Measurements from ENCODE around the gene CCDC57. TPM values are rescaled to one million over a fixed set of nuclear protein-coding genes. Genes with fewer than 3 reads are reported as not detected.

Gene CCDC57
- total RNA-seq, 1 donor from 2014 or later = 22.6 TPM

DNA sequence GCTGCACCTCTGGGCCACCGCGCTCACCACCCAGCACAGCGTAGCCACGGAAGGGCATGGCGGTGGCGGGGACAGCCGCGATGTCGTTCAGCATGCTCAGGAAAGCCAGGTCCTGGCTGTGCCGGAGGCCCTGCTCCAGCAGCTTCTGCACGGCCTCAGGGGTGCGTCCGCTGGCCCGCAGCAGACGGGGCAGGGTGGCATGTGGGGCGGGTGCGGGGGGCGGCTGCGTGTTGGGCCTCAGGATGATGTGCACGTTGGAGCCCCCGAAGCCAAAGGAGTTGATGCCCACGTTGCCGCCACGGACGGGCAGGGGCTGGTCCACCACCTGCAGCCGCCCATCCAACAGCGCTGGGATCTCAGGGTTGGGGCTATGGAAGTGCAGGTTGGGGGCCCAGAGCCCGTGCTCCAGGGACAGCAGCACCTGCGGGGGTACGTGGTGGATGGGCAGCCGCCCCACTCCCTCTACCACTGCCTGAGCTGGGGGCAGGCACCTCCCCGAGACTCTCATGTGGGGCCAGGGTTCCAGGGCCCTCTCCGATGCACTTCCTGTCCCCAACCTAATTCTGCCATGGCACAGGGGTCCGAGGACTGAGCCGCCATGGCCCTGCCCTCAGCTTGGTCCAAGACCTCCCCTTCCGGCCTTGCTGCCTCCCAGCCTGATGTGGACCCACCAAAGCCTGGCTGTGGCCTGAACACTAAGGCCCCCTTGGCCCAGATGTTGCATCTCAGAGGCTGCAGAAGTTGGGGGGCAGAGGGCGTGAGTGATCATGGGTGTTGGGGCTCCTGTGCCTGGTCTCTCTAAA, 121.2 kb downstream of the CCDC57 start:
- no peak for DNase-seq

DNA sequence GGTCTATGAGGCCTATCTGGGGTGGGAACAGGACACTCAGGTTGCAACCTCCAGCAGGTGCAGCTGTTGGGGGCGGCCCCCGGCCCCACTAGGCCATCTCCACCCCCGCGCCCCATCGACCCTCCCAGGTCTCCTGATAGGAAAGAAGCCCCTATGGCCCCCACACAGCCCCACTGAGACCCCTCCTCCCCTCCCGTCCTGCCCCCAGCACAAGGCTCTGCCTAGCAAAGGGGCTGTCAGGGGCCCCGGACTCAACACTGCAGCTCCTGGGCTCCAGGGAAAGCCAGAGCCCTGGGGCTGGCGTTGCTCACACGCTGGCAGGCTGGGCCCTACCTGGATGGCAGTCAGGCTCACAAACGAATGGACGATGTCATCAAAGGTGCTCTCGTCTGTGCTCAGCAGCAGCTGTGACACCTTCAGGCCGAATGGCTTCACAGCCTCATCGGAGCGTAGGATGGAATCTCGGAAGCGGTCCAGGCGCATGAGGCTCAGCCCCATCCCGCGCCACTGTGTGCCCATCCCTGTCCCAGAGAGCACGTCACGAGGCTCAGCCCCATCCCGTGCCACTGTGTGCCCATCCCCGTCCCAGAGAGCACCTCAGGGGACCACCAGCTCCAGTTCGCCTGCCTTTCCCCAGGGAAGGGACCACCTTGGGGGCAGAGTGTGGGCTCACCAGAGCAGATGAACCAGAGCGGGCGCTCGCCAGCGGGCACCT, 121.9 kb downstream of the CCDC57 start:
- DNase-seq = no peak

DNA sequence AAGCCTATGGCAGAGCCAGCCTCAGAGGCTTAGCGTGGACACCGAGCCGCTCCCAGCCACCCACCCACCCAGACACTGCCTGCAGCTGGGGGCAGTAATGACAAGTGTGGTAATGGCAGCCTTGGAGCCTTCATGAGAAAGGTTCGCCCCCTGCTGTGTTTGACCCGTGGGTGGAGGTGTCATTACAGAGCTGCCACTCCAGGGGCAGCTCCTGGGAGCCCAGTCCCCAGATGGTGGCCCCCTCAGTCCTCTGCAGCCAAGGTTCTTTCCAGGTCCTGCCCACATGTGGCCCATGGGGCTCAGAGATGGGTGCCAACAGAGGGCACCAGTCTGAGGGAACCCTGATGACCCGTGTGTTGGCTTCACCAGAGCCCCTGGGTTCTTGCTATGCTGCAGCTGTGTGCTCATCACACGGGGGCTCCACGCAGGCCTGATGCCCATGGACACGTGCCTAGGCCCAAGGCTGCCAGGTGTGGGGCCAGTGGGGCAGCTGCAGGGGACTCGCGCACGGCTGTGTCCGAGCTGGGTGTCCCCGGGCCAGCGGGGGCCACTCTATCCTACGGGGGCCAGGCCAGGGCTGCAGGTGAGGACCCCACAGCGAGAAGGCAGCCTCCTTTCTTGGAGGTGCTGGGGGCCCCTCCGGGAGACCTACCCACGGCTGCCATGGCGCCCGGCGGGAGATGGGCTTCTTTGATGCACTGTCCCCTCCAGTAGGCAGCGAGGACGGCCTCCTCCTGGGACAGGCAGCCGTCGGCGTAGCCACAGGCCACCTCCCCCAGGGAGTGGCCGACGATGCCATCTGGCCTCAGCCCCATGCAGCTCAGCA, 122.7 kb downstream of the CCDC57 start:
- no peak for DNase-seq

DNA sequence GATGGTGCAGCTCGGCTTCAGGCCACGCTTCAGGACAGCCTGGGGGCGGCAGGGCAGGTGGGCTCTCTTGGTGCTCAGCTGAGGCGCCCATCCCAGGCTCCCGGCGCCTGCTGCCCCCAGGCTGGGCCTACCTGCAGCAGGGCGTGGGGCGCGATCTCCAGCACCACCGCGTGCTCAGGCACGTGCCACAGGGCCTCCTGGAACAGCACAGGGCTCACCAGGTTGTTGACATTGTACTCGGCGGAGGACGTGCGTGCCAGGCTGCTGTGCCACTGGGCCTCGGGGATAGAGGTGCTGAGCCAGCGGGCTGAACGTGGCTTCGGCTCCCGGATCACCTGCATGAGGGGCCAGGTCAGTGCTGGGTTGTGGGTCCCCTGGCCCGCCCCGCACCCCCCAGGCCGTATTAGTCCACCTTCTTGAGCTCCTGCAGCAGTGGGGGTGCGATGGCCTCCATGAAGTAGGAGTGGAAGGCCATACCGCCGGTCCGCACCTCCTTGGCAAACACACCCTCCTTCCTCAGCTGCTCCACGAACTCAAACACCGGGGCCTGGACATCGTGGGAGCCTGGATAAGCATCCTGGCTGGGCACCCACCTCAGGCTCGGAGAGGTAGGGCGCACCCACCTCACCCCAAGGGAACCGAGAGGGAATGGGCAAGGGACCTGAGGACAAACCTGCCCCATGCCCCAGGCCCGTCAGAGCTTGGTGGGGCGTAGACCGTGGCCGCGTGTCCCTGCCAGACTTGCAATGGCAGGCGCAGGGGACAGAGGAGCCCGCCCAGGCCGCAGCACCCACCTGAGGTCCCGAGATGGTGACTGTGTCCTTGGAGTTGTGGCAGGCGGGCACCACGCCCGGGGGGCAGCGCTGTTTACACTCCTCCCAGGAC, 123.6 kb downstream of the CCDC57 start:
- DNase-seq = no peak

DNA sequence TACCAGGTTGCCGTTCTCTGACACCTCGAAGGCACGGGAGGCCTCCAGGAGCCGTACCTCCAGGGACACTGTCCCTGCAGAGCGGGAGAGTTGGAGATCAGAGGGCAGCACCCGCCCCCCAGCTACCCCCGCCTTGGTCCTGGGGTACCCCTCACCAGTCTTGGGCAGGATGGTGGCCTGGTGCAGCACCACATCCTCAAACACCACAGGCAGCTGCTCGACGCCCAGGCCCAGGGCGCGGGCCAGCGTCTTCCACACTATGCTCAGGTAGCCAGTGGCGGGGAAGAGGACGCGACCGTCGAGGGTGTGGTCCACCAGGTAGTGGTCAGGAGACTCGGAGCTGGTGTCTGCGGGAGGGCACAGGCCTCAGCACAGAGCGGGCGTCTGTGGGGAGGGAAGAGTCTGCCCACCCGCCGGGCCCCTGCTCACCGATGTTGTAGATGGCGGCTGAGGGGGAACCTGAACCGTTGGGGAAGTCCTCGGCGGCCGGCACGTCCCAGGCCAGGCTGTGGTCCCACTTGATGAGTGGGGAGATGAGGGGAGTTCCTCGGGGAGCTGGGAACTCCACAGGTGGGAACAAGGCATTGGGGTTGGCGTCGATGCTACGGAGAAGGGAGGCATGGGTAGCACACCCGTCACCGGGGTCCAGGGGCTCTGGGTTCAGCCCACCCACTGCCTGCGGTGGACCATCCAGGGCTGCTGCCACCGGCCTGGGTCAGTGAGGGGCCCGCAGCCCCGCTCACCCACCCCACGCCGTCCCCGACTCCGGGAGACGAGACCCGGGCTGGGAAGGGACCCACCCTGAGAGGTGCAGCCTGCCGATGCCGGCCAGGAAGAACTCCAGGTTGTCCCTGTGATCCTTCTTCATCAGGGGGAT, 124.4 kb downstream of the CCDC57 start:
- DNase-seq = no peak

DNA sequence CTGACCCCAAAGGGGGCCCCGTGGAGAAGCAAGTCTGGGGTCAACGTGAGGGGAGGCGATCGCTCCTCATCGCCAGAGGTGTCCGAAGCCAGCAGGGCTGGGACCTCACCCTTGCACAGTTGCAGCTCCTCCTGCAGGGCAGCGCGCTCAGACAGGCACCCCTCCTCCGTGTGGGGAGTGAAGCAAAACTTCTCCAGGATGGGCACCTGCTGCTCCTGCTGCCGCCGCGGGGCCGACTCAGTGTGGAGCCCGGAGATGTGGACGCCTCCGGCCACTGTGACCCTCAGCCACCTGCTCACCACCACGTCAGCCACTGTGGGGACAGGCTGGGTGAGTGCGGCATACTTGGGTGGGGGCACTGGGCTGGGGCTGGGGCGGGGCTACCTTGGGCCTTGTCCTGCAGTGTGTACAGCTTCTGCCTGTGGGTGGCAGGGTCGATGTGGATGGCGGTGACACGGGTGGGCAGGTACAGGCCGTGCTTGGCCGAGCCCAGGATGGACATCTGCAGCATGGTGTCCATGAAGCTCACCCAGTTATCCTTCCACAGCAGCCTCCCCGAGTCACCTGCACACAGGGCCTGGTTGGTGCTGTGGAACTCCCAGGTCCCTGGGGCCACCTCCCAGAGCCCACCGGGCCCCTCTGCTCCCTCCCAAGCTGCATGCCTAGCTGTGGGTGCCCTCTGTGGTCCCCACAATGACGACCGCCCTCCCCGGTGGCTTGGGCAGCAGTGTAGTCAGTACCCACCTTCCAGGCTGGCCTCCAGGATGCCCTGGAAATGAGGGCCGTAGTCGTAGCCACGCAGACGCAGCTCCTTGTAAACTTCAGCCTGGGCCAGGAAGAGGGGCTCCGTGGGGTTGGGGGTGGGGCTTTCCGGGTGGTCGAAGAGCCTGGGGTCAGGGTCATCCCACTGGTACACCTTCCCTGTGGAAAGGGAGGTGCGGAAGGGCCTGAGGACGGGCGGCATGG, 125.4 kb downstream of the CCDC57 start:
- DNase-seq = no peak

DNA sequence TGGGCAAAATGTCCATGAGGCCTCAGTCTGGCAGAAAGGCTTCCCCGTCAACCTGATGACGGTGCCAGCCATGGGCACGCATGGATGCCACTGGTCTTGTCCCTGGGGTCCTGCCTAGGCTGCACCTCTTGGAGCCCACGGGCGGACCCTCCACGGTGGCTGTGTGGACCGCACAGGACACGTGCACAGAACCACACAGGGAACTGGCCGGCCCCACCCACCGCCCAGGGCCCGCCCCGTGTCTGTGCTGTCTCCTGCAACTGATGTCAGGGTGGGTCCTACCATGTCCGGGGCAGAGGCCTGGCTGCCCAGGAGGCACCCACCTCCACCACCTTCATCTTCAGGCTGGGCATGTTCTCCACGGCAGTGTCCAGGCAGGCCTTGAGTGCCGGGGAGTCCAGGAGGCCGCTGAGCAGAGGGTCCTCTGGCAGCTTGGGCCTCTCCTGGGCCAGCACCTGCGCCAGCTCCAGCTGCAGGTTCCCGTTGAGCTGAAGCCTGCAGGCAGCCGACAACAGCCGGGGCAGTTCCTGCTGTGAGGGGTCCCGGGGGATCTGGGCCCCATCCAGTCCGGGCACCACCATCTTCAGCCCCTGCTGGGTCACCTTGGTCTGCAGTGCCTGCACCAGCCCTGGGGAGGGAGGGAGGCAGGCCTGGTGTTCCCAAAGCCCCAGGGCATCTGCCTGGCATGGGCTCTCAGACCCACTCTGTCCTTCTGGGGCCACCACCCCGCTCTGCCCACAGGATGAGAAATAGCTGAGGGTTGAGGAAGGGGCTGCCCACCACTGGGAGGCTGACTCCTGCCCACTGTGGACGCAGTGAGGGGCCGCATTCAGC, 126.5 kb downstream of the CCDC57 start:
- no peak for DNase-seq

DNA sequence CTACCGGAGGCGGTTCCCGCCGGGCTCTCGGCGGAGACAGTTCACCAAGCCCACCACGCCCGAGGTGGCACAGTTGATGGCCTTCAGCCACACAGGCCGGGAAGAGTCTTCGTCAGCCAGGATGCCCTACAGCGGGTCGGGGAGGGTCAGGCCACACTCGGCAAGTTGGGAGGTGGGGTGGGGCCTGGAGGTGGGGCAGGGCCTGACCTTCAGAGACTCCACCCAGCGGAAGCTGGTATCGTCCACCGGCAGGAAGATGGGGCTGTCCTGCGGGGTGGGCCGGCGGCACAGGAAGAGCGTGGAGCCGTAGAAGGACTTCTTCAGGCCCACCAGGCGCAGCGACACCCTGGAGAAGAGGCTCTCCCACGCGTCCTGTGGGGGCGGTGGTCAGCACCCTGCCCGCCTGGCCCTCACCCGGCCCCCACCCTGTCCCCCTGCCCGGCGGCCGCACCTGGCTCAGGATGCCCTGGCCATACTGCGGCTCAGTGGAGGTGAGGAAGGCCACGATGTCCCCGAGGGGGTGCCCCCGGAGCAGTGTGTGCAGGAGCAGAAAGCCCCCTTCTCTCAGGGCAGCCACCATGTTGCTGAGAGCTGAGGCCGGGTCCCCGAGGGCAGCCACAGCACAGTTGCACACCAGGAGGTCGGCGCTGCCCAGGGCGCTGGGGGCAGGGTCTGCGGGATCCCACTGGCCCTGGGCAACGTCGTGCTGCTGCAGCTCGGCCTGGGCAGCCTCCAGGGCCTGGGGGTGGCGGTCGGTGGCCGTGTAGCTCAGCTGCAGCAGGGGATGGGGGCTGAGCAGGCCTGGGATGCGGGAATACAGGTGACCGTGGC, 127.4 kb downstream of the CCDC57 start:
- DNase-seq = no peak

DNA sequence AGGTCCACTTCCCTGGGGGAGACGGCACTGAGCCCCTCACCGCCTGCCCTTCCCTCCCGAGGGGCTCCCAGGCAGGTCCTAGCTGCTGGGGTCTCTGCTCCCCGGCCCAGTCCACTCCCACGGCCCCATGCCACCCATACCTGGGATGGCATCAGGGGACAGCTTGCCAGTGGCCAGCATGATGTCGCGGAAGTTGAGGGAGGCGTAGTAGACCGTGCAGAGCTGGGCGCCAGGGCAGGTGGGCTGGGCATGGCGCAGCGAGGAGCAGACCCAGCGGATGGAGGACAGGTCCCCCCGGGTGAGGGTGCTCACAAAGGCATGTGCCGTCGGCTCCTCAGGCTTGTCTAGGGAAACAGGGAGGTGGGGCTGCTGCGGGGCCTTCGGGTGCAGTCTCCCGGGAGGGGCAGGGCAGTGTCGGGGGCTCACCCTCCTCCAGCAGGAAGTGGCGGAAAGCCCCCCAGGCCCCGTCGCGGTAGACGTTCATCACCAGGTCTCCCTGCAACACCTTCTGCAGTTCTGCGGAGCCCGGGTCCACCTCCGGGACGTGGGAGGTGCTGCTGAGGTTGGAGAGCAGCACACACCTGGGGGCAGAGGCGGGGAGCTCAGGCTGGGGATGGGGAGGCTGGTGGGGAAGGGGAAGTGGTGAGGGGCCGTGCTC, 128.1 kb downstream of the CCDC57 start:
- no peak for DNase-seq

DNA sequence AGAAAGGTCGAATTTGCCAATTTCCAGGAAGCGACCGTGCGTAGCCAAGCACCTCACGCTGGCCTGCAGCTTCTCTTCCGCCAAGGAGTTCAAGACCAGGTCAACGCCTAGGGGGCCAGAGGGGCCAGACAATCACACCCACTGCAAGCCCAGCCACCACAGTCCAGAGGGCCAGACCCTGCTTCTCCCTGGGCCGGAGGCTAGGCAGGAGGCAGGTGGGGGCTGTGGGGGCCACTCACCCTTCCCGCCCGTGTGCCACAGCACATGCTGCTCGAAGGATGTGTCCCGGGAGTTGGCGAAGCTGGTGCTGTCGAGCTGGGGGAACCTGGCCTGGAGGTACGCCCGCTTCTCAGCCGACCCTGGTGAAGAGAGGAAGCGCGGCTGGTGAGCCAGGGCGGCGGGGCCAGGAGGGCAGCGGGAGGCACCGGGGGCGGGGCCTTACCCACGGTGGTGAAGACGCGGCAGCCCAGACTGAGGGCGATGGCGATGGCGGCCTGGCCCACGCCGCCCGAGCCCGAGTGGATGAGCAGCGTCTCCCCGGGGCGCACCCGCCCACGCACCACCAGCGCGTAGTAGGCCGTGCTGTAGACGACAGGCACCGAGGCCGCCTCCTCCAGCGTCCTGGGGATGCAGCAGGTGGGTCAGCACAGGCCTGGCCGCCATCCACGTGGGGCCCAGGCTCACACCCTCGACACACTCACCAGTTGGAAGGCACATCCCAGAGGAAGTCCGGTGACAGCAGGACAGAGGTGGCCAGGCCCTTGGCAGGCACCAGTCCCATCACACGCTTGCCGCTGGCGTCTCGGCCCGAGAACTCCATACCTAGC, 128.9 kb downstream of the CCDC57 start:
- DNase-seq = no peak

DNA sequence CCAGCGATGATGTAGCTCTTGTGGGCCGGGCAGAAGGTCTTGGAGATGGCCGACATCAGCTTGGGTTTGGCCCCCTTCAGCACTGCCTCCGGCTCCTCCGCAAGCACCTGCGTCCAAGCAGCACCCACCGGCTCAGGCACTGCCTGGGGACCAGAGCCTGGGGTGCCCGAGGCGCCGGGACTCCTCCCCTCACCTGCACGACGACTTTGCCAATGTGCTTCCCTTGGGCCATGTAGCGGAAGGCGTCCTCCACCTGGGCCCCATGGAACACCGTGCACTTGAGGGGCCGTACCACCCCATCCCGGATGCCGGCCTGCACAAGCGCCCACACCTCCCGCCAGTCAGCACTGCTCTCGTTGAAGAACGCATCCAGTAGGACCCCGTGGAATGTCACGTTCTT, 129.6 kb downstream of the CCDC57 start:
- no peak for DNase-seq

DNA sequence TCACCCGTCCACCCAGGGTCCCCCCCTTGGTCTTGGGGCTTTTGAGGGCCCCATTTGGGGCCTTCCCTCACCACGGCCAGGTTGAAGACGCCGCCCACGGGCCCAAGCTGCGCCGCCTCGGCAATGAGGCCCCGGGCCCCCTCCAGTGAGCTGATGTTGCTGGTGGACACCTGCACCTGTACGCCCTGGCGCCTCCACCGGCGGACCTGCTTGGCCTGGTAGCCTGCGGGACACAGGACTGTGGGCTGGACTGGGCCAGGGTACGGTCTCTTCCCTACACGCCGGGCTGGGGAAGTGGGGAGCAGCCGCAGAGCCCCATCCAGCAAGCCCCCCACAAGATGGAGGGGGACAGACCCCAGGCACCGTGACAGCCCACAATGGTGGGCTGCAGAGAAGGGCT, 130.2 kb downstream of the CCDC57 start:
- no peak for DNase-seq

DNA sequence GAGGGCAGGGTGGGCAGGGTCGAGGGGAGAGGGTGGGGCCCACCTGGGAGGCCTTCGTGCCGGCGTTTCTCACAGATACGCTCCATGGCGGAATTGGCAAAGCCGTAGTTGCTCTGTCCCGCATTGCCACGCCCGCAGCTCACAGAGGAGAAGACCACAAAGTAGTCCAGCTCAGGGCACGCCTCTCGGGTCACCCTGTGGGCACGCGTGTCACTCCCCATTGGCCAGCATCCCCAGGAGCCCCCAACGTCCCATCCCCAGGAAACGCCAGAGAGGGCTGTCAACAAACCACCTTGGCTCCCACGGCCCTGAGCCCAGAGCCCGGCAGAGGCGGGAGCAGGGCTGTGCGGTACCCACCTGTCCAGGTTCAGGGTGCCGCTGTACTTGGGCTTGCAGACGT, 130.7 kb downstream of the CCDC57 start:
- no peak for DNase-seq

DNA sequence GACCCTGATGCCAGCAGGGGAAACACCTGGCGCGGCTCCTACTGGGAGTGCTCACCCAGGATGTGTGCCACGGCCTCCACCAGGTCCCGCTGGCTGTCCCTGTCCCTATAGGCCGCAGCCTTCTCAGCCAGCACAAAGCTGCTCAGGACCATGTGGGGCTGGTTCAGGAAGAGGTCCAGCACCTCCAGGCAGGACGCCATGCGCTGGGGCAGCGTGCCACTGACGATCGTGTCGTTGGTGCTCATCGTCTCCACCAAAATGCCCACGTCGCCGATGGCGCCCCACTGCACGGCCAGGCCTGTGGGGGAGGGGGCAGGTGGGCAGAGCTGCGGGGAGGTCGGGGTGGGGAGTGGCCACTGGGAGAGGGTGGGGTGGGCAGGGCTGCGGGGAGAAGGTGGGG, 131.1 kb downstream of the CCDC57 start:
- no peak for DNase-seq

DNA sequence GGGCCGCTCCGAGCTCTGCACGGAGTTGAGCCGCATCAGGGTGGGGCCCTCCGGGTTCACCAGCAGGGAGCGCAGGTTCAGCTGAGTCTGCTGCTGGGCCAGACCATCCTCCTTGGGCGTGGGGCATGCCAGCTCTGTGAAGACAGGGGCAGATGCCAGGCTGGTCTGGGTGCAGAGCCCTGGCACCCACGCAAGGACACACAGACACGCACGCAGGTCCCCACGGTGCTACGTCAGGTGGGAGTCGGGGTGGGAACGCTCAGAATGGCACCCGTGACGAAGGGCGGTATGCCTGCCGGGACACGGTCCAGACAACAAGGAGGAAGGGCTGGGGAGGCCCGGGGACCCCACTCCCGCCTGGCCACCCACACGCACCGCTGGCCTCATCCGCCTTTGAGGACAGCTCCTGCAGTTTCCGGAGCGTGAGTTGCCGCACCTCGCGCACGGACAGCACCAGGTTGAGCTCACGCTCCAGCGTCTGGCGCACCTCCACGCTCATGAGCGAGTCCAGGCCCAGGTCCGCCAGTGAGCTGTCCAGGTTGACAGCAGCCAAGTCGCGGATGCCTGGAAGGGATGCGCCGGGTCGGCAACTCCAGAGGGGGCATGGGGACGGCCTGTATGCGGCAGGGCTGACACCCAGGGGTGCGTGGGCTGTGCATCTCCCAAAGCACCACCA, 131.7 kb downstream of the CCDC57 start:
- DNase-seq = no peak

All from skin of body (tissue), 2 donors.